HepG2 (cell line): ENCODE data around the gene NKAIN4. TPM values are rescaled to one million over a fixed set of nuclear protein-coding genes. Genes with fewer than 3 reads are reported as not detected.

Source experiments
- AGO2 ChIP-seq: fragments of 200-400 bp; formaldehyde crosslinking; optimal IDR thresholded peaks from 2 replicates; pipeline ENCODE3; 2017; ENCODE audit warnings: mild to moderate bottlenecking, low read depth, low read length, moderate library complexity
- HDAC6 ChIP-seq: fragments of 200-600 bp; sonication (generic); IDR thresholded peaks from 2 replicates; pipeline ENCODE4 v1.7.0; 2017; ENCODE audit warnings: mild to moderate bottlenecking, antibody characterized with exemption, low read length, low read depth
- SKI ChIP-seq: fragments of 450-650 bp; IDR thresholded peaks from one replicate; pipeline ENCODE4 v1.6.1; 2018; ENCODE audit warnings: mild to moderate bottlenecking; ENCODE audit not compliant: partially characterized antibody
- TEAD3 ChIP-seq: optimal IDR thresholded peaks from 2 replicates; pipeline ENCODE3; 2016; ENCODE audit warnings: borderline replicate concordance
- ZFP82 ChIP-seq: sonication (generic); formaldehyde crosslinking; IDR thresholded peaks from 2 replicates; pipeline ENCODE4 v1.5.1; 2020; ENCODE audit warnings: mild to moderate bottlenecking, missing genetic modification reagents, borderline replicate concordance
- polyA plus RNA-seq, 8 experiments: library from polyadenylated mRNA; depleted of rRNA in 3 of 8; stranded (reverse) in 7 of 8; unstranded in 1 of 8; fragments of >200 nt; fragmentation: Illumina TruSeq in 4 of 8; extraction: Trizol in 4 of 8; gene quantifications; 2 replicates each; pipeline versions ENCODE4 v1.2.1 to v1.2.3, GENCODE V29; 2011 to 2016; ENCODE audit warnings: low read depth in 4 of 8, missing spikeins in 1 of 8, mixed read lengths in 1 of 8; ENCODE audit not compliant: insufficient read depth in 1 of 8
- total RNA-seq, 5 experiments: library from RNA; depleted of rRNA; stranded (reverse); fragments of >200 nt; fragmentation: Illumina TruSeq; extraction: Trizol; gene quantifications; 2 replicates each; pipeline ENCODE4 v1.2.3, GENCODE V29; 2016; ENCODE audit warnings: low read depth in 1 of 5
- TF ChIP-seq, protein P1 (sequence below): IDR thresholded peaks from 2 replicates; pipeline ENCODE4 v1.6.1; 2016
- TF ChIP-seq, protein P2 (sequence below): fragments of 450-650 bp; IDR thresholded peaks from 2 replicates; pipeline ENCODE4 v1.6.1; 2017; ENCODE audit warnings: mild to moderate bottlenecking
- TF ChIP-seq, protein P3 (sequence below): sonication (generic); formaldehyde crosslinking; IDR thresholded peaks from 2 replicates; pipeline ENCODE4 v1.4.0; 2020; ENCODE audit warnings: missing genetic modification reagents, borderline replicate concordance
- TF ChIP-seq, protein P4 (sequence below): sonication (generic); formaldehyde crosslinking; IDR thresholded peaks from 2 replicates; pipeline ENCODE4 v1.4.0; 2020; ENCODE audit warnings: missing genetic modification reagents, borderline replicate concordance
- TF ChIP-seq, protein P5 (sequence below): sonication (generic); formaldehyde crosslinking; IDR thresholded peaks from 2 replicates; pipeline ENCODE4 v1.4.0; 2020; ENCODE audit warnings: mild to moderate bottlenecking, missing genetic modification reagents
- TF ChIP-seq, protein P6 (sequence below): sonication (generic); formaldehyde crosslinking; IDR thresholded peaks from 2 replicates; pipeline ENCODE4 v1.8.0; 2022; ENCODE audit warnings: mild to moderate bottlenecking, missing genetic modification reagents, borderline replicate concordance
- TF ChIP-seq, protein P7 (sequence below): sonication (generic); formaldehyde crosslinking; IDR thresholded peaks from 2 replicates; pipeline ENCODE4 v1.4.0; 2020; ENCODE audit warnings: mild to moderate bottlenecking, missing genetic modification reagents, borderline replicate concordance

NKAIN4 gene
- total and polyA plus RNA-seq, 2 of the 13 experiments (the other 11 are each of a cell fraction or from before 2014, with no cell fraction given): not detected

DNA sequence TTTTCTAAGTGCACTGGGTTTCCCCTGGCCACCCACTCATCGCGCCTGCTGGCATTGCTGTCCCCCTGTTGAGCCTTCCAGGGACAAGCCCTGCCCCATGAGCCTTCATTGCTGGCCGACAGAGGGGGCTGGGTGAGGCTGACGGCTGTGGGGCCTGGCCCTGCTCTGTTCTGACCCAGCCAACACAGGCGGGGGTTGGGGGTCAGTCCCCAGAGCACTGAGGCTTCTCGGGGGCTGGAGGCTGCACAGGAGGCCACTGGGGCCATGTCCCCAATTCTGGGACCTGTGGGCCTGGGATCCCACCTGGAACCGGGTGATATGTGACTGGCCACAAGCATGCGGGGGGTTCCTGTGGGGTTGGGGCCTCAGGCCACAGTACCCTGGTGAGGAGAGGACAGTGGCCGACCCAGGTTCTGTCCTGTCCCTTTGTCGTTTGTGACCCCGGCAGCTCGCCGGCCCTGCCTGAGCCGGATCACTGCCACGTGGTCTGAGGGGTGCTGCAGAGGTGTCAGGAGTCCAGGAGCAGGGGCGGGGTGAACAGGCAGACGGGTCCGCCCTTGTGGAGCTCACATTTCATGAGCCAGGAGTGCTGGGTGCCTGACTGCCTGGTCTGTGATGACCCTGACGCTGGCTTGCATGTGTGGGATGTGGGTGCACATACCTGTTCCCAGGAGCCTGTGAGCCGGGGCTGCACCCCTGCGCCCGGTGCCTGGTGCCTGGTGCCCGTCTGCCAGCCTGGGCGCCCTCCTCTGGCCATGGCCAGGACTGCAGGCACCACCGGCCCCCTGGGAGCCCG, 36.6 kb upstream of the NKAIN4 start (continued):
- TF ChIP-seq, protein P1, sequence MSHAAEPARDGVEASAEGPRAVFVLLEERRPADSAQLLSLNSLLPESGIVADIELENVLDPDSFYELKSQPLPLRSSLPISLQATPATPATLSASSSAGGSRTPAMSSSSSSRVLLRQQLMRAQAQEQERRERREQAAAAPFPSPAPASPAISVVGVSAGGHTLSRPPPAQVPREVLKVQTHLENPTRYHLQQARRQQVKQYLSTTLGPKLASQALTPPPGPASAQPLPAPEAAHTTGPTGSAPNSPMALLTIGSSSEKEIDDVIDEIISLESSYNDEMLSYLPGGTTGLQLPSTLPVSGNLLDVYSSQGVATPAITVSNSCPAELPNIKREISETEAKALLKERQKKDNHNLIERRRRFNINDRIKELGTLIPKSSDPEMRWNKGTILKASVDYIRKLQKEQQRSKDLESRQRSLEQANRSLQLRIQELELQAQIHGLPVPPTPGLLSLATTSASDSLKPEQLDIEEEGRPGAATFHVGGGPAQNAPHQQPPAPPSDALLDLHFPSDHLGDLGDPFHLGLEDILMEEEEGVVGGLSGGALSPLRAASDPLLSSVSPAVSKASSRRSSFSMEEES (CRISPR knock-in tag): 0 out of 2 replicates have a peak, but pooled peaks have one; percentile 15
- TF ChIP-seq, protein P2, sequence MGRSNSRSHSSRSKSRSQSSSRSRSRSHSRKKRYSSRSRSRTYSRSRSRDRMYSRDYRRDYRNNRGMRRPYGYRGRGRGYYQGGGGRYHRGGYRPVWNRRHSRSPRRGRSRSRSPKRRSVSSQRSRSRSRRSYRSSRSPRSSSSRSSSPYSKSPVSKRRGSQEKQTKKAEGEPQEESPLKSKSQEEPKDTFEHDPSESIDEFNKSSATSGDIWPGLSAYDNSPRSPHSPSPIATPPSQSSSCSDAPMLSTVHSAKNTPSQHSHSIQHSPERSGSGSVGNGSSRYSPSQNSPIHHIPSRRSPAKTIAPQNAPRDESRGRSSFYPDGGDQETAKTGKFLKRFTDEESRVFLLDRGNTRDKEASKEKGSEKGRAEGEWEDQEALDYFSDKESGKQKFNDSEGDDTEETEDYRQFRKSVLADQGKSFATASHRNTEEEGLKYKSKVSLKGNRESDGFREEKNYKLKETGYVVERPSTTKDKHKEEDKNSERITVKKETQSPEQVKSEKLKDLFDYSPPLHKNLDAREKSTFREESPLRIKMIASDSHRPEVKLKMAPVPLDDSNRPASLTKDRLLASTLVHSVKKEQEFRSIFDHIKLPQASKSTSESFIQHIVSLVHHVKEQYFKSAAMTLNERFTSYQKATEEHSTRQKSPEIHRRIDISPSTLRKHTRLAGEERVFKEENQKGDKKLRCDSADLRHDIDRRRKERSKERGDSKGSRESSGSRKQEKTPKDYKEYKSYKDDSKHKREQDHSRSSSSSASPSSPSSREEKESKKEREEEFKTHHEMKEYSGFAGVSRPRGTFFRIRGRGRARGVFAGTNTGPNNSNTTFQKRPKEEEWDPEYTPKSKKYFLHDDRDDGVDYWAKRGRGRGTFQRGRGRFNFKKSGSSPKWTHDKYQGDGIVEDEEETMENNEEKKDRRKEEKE: no peak
- TF ChIP-seq, protein P3, sequence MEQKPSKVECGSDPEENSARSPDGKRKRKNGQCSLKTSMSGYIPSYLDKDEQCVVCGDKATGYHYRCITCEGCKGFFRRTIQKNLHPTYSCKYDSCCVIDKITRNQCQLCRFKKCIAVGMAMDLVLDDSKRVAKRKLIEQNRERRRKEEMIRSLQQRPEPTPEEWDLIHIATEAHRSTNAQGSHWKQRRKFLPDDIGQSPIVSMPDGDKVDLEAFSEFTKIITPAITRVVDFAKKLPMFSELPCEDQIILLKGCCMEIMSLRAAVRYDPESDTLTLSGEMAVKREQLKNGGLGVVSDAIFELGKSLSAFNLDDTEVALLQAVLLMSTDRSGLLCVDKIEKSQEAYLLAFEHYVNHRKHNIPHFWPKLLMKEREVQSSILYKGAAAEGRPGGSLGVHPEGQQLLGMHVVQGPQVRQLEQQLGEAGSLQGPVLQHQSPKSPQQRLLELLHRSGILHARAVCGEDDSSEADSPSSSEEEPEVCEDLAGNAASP: no peak
- TF ChIP-seq, protein P4, sequence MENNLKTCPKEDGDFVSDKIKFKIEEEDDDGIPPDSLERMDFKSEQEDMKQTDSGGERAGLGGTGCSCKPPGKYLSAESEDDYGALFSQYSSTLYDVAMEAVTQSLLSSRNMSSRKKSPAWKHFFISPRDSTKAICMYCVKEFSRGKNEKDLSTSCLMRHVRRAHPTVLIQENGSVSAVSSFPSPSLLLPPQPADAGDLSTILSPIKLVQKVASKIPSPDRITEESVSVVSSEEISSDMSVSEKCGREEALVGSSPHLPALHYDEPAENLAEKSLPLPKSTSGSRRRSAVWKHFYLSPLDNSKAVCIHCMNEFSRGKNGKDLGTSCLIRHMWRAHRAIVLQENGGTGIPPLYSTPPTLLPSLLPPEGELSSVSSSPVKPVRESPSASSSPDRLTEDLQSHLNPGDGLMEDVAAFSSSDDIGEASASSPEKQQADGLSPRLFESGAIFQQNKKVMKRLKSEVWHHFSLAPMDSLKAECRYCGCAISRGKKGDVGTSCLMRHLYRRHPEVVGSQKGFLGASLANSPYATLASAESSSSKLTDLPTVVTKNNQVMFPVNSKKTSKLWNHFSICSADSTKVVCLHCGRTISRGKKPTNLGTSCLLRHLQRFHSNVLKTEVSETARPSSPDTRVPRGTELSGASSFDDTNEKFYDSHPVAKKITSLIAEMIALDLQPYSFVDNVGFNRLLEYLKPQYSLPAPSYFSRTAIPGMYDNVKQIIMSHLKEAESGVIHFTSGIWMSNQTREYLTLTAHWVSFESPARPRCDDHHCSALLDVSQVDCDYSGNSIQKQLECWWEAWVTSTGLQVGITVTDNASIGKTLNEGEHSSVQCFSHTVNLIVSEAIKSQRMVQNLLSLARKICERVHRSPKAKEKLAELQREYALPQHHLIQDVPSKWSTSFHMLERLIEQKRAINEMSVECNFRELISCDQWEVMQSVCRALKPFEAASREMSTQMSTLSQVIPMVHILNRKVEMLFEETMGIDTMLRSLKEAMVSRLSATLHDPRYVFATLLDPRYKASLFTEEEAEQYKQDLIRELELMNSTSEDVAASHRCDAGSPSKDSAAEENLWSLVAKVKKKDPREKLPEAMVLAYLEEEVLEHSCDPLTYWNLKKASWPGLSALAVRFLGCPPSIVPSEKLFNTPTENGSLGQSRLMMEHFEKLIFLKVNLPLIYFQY (CRISPR knock-in tag): no peak; the same call in 1 of the 2 replicates
- TF ChIP-seq ZFP82: no peak
- TF ChIP-seq SKI: no peak
- no peak for TF ChIP-seq TEAD3 (CRISPR knock-in tag)
- TF ChIP-seq, protein P5, sequence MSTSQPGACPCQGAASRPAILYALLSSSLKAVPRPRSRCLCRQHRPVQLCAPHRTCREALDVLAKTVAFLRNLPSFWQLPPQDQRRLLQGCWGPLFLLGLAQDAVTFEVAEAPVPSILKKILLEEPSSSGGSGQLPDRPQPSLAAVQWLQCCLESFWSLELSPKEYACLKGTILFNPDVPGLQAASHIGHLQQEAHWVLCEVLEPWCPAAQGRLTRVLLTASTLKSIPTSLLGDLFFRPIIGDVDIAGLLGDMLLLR: 0 out of 2 replicates have a peak, but pooled peaks have one; percentile 87
- TF ChIP-seq, protein P6, sequence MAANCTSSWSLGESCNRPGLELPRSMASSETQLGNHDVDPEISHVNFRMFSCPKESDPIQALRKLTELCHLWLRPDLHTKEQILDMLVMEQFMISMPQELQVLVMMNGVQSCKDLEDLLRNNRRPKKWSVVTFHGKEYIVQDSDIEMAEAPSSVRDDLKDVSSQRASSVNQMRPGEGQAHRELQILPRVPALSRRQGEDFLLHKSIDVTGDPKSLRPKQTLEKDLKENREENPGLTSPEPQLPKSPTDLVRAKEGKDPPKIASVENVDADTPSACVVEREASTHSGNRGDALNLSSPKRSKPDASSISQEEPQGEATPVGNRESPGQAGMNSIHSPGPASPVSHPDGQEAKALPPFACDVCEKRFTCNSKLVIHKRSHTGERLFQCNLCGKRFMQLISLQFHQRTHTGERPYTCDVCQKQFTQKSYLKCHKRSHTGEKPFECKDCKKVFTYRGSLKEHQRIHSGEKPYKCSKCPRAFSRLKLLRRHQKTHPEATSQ (CRISPR knock-in tag): no peak
- no peak for TF ChIP-seq HDAC6
- TF ChIP-seq AGO2: peak; percentile 94
- TF ChIP-seq, protein P7, sequence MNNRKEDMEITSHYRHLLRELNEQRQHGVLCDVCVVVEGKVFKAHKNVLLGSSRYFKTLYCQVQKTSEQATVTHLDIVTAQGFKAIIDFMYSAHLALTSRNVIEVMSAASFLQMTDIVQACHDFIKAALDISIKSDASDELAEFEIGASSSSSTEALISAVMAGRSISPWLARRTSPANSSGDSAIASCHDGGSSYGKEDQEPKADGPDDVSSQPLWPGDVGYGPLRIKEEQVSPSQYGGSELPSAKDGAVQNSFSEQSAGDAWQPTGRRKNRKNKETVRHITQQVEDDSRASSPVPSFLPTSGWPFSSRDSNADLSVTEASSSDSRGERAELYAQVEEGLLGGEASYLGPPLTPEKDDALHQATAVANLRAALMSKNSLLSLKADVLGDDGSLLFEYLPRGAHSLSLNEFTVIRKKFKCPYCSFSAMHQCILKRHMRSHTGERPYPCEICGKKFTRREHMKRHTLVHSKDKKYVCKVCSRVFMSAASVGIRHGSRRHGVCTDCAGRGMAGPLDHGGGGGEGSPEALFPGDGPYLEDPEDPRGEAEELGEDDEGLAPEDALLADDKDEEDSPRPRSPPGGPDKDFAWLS: no peak
